GM18858 (cell line): ENCODE results near the gene PROC.
"Not testable (repeated sequence)": the region's sequence is repeated elsewhere in the genome, so short reads cannot be mapped to it uniquely, and the experiment has no call there.

Experiments used
- ATAC-seq: cut with Tn5 transposase; IDR thresholded peaks from one replicate; pipeline ENCODE4 v1.9.1; 2021; ENCODE audit not compliant: unreplicated experiment

PROC gene

DNA sequence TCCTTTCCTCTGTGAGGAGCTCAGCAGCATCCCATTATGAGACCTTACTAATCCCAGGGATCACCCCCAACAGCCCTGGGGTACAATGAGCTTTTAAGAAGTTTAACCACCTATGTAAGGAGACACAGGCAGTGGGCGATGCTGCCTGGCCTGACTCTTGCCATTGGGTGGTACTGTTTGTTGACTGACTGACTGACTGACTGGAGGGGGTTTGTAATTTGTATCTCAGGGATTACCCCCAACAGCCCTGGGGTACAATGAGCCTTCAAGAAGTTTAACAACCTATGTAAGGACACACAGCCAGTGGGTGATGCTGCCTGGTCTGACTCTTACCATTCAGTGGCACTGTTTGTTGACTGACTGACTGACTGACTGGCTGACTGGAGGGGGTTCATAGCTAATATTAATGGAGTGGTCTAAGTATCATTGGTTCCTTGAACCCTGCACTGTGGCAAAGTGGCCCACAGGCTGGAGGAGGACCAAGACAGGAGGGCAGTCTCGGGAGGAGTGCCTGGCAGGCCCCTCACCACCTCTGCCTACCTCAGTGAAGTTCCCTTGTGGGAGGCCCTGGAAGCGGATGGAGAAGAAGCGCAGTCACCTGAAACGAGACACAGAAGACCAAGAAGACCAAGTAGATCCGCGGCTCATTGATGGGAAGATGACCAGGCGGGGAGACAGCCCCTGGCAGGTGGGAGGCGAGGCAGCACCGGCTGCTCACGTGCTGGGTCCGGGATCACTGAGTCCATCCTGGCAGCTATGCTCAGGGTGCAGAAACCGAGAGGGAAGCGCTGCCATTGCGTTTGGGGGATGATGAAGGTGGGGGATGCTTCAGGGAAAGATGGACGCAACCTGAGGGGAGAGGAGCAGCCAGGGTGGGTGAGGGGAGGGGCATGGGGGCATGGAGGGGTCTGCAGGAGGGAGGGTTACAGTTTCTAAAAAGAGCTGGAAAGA is 7.6 kb downstream of the PROC start:
- no peak for ATAC-seq

- no peak for ATAC-seq
These were observed 8.5 kb downstream of the PROC start for GRCh38 chr2:127426501-127427354.

DNA sequence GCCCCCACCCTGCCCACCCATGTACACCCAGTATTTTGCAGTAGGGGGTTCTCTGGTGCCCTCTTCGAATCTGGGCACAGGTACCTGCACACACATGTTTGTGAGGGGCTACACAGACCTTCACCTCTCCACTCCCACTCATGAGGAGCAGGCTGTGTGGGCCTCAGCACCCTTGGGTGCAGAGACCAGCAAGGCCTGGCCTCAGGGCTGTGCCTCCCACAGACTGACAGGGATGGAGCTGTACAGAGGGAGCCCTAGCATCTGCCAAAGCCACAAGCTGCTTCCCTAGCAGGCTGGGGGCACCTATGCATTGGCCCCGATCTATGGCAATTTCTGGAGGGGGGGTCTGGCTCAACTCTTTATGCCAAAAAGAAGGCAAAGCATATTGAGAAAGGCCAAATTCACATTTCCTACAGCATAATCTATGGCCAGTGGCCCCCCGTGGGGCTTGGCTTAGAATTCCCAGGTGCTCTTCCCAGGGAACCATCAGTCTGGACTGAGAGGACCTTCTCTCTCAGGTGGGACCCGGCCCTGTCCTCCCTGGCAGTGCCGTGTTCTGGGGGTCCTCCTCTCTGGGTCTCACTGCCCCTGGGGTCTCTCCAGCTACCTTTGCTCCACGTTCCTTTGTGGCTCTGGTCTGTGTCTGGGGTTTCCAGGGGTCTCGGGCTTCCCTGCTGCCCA is 9.3 kb downstream of the PROC start:
- ATAC-seq = no peak

- no peak for ATAC-seq
These were observed 10.0 kb downstream of the PROC start for GRCh38 chr2:127428057-127428814.

DNA sequence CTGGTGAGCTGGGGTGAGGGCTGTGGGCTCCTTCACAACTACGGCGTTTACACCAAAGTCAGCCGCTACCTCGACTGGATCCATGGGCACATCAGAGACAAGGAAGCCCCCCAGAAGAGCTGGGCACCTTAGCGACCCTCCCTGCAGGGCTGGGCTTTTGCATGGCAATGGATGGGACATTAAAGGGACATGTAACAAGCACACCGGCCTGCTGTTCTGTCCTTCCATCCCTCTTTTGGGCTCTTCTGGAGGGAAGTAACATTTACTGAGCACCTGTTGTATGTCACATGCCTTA is 10.5 kb downstream of the PROC start:
- no peak for ATAC-seq

DNA sequence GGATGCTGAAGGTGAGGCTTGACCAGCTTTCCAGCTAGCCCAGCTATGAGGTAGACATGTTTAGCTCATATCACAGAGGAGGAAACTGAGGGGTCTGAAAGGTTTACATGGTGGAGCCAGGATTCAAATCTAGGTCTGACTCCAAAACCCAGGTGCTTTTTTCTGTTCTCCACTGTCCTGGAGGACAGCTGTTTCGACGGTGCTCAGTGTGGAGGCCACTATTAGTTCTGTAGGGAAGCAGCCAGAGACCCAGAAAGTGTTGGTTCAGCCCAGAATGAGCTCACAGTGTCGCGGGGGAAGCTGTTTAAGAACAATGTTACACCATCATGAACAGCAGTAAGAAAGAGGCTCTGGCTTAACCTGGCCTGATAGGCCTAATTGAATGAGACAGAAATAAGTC is 11.1 kb downstream of the PROC start:
- no peak for ATAC-seq

DNA sequence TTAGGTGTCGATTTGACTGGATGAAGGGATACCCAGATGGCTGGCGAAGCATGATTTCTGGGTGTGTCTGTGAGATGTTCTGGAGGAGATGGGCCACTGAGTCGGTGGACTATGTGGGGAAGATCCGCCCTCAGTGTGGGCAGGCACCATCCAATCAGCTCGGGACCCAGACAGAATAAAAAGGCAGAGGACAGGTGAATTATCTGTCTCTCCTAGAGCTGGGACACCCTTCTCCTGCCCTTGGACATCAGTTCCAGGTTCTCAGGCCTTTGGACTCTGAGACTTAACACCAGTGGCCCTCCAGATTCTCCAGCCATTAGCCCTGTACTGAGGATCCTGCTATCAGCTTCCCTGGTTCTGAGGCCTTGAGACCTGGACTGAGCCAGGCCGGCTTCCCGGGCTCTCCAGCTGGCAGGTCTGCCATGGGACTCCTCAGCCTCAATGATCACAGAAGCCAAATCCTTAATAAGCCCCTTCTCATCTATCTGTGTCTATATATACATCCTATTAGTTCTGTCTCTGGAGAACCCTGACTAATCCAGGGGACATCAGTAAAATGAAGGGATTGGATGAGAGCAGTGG is 11.7 kb downstream of the PROC start:
- no peak for ATAC-seq

DNA sequence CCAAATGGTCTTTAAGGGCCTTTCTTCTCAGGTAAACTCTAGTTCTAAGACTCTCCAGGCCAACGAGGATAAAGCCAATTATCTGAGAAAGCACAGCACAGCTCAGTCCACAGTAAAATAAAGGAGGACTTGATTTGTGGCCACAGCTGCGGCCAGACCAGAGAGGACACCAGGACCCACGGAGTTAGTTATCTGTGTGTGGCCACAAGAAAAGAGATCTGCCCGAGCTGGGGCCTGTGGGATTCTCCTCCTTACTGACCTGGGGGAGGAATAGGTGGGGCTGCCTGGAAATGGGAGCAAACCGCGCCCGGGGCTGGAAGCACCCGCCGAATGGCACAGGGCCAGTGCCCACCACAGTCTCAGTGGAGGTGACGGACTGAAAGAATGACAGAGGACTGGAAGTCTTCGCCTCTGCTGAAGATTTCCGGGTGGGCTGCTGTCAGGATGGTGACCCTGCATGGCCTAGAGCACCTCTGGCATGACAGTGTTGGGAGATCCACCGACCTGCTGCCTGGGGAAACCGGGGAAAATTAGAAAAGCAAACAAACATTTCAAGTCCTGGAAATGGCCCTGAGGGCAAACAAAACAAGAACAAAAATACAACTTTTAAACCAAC is 13.3 kb downstream of the PROC start:
- ATAC-seq = no peak

DNA sequence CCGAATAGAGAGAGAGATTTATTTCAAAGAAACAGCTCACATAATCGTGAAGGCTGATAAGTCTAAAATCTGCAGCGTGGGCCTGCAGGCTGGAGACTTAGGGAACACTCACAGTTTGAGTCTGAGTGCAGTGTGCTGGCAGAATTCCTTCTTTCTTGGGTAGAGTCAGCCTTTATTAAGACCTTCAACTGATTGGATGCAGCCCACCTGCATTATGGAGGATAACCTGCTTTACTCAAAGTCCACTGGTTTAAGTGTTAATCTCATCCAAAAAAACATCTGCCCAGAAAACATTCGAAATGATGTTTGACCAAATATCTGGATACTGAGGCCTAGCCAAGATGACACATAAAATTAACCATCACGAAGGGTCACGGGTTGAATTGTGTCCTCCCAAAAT is 16.3 kb downstream of the PROC start:
- ATAC-seq = no peak

GRCh38 chr2:127437056-127437455 is 18.8 kb downstream of the PROC start:
- no peak for ATAC-seq

GRCh38 chr2:127437781-127438726 is 19.8 kb downstream of the PROC start:
- ATAC-seq = no peak

GRCh38 chr2:127439343-127439742 is 21.1 kb downstream of the PROC start:
- ATAC-seq = no peak

DNA sequence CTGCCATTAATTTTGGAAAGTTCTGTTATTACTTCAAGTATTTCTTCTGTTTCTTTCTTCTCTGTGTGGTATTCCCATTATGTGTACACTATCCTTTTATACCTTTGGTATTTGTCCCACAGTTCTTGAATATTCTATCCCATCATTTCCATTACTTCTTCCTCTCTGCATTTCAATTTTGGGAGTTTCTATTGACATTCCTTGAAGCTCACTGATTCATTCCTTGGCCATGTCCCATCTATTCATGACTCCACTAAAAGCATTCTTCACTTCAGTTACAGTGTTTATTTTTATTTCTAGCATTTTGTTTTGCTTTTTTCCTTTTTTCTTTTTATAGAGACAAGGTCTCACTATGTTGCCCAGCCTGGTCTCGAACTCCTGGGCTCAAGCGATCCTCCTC is 30.3 kb downstream of the PROC start:
- no peak for ATAC-seq

DNA sequence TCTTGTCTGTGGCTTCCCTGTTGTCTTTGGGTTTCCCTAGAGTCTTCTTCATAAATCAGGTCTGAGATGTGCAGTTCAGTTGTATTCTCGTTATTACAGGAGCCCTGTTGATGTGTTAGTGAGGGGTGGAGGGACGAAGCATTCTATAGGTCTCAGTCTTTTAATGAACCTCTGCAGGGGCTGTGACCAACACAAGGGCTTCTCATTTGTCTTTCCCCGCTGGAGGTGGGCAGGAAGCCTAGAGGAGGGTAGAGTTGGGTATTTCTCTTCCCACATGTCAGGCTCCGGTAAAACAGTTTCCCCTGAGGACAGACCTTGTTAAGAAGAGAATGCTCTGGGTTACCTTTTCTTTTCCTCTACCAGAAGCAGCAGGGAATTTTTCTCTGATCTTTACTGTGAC is 31.2 kb downstream of the PROC start:
- no peak for ATAC-seq

DNA sequence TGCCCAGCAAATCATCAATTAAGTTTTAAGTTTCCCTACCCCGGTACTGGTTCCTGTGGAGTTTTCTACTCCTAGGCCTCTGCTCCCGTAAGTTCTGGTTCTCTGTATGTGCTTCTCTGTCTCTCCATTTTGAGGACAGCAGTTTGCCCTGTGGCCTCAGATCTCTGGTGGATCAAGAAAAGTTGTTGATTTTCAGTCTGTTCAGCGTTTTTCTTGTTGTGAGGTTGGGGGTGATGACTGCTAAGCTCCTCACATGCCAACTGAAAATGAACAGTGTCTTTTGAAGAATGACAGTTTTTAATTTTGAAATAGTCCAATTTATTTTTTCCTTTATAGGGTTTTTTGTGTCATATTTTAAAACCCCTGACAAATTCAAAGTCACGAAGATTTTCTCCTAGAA is 31.7 kb downstream of the PROC start:
- ATAC-seq = no peak

DNA sequence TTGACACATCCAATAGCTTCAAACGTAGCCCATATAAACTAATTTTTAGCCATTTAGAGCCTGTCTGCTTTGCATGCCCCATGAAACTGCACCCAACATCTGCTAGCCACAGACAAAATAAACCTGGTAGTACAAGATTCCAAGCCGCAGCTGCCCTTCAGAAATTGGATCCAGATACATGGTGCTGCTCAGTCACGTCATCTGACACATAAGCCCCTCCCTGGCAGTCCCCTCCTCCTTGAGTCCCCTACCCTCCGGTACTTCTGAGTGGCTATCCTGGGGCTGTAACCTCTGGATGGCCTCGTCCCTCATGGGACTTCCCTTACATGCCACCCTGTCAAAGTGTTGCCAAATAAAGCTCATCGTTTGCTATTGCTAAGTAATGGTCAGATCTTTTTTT is 33.8 kb downstream of the PROC start:
- ATAC-seq = no peak

DNA sequence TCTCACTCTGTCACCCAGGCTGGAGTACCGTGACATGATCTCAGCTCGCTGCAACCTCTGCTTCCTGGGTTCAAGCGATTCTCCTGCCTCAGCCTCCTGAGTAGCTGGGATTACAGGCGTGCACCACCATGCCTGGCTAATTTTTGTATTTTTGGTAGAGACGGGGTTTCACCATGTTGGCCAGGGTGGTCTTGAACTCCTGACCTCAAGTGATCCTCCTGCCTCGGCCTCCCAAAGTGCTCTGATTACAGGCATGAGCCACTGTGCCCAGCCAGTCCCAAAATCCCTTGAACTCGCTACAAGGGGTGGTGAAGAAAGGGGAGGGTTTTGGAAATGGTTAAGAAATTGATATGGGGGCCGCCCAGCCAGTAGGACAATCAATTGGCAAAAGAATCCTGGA is 34.2 kb downstream of the PROC start:
- not testable (repeated sequence) for ATAC-seq

- ATAC-seq = no peak
These were observed 34.8 kb downstream of the PROC start for GRCh38 chr2:127453013-127453391.
